Trophoblast cell (in vitro differentiated cells and primary cell): ENCODE results near the gene FAN1.

Experiments
- DNase-seq, 2 donors: peaks; one replicate each; pipeline ENCODE4 v3.0.0-alpha.2; 2016
- H2AFZ ChIP-seq: 2 replicates; pipeline ENCODE4 v1.6.1; 2013; ENCODE audit warnings: low read length, moderate library complexity, mild to moderate bottlenecking; ENCODE audit not compliant: insufficient read depth, poor library complexity
- H2AK5ac ChIP-seq: 2 replicates; pipeline ENCODE4 v1.6.1; 2013; ENCODE audit warnings: mild to moderate bottlenecking, low read length
- H2BK120ac ChIP-seq: 2 replicates; pipeline ENCODE4 v1.6.1; 2013; ENCODE audit warnings: low read length, mild to moderate bottlenecking, moderate library complexity; ENCODE audit not compliant: insufficient read depth, poor library complexity
- H2BK12ac ChIP-seq: 2 replicates; pipeline ENCODE4 v1.6.1; 2013; ENCODE audit warnings: mild to moderate bottlenecking, low read length, moderate library complexity
- H2BK5ac ChIP-seq: 2 replicates; pipeline ENCODE4 v1.6.1; 2013; ENCODE audit warnings: low read length, low read depth, moderate library complexity, mild to moderate bottlenecking; ENCODE audit not compliant: poor library complexity
- H3K14ac ChIP-seq: 2 replicates; pipeline ENCODE4 v1.6.1; 2013; ENCODE audit warnings: mild to moderate bottlenecking, low read length
- H3K18ac ChIP-seq: 2 replicates; pipeline ENCODE4 v1.6.1; 2013; ENCODE audit warnings: mild to moderate bottlenecking, low read length
- H3K23ac ChIP-seq: 2 replicates; pipeline ENCODE4 v1.6.1; 2013; ENCODE audit warnings: low read length
- H3K27ac ChIP-seq: 2 replicates; pipeline ENCODE4 v1.5.1; 2013; ENCODE audit warnings: low read depth, mild to moderate bottlenecking, inconsistent platforms, low read length, moderate library complexity
- H3K27me3 ChIP-seq: 2 replicates; pipeline ENCODE4 v1.6.1; 2013; ENCODE audit warnings: inconsistent platforms, mild to moderate bottlenecking, low read length, moderate library complexity; ENCODE audit not compliant: insufficient read depth
- H3K36me3 ChIP-seq, 2 experiments: 1 replicate in 1 of 2; 2 replicates in 1 of 2; pipeline ENCODE4 v1.6.1; 2013; ENCODE audit warnings: low read length in 2 of 2, mild to moderate bottlenecking in 2 of 2, moderate library complexity in 1 of 2; ENCODE audit not compliant: insufficient read depth in 2 of 2, control insufficient read depth in 1 of 2
- H3K4ac ChIP-seq: 2 replicates; pipeline ENCODE4 v1.6.1; 2013; ENCODE audit warnings: low read depth, mild to moderate bottlenecking, low read length, moderate library complexity
- H3K4me1 ChIP-seq, 2 experiments: 1 replicate in 1 of 2; 2 replicates in 1 of 2; pipeline ENCODE4 v1.6.1; 2013; ENCODE audit warnings: low read length in 2 of 2, mild to moderate bottlenecking in 2 of 2, moderate library complexity in 1 of 2; ENCODE audit not compliant: insufficient read depth in 2 of 2, control insufficient read depth in 1 of 2
- H3K4me2 ChIP-seq: 2 replicates; pipeline ENCODE4 v1.6.1; 2013; ENCODE audit warnings: inconsistent platforms, mild to moderate bottlenecking, low read length, moderate library complexity
- H3K4me3 ChIP-seq: 2 replicates; pipeline ENCODE4 v1.5.1; 2013; ENCODE audit warnings: mild to moderate bottlenecking, low read depth, low read length, inconsistent platforms
- H3K79me1 ChIP-seq: one replicate; pipeline ENCODE4 v1.6.1; 2013; ENCODE audit warnings: low read length
- H3K79me2 ChIP-seq: 2 replicates; pipeline ENCODE4 v1.6.1; 2013; ENCODE audit warnings: low read length, mild to moderate bottlenecking; ENCODE audit not compliant: control insufficient read depth, insufficient read depth, poor library complexity
- H3K9ac ChIP-seq: 2 replicates; pipeline ENCODE4 v1.6.1; 2013; ENCODE audit warnings: mild to moderate bottlenecking, low read length
- H3K9me3 ChIP-seq: 2 replicates; pipeline ENCODE4 v1.6.1; 2013; ENCODE audit warnings: low read depth, mild to moderate bottlenecking, control low read depth, inconsistent platforms, low read length; ENCODE audit not compliant: insufficient read depth
- H4K12ac ChIP-seq: 2 replicates; pipeline ENCODE4 v1.6.1; 2013; ENCODE audit warnings: low read depth, mild to moderate bottlenecking, low read length, moderate library complexity
- H4K8ac ChIP-seq: 2 replicates; pipeline ENCODE4 v1.6.1; 2013; ENCODE audit warnings: low read depth, mild to moderate bottlenecking, low read length, moderate library complexity
- H4K91ac ChIP-seq: one replicate; pipeline ENCODE4 v1.6.1; 2013; ENCODE audit warnings: low read depth, mild to moderate bottlenecking, low read length, moderate library complexity
- WGBS: extraction: QIAGEN DNeasy Blood & Tissue Kit; methylation state at CpG from one replicate; pipeline ENCODE4 v1.1.7; 2013; ENCODE audit warnings: missing lambda C conversion rate; ENCODE audit not compliant: insufficient read length, insufficient coverage; ENCODE audit errors: extremely low coverage; 5-methylcytosine and 5-hydroxymethylcytosine counted together

The FAN1 gene

GRCh38 chr15:30929982-30930381 lies 26.3 kb downstream of the FAN1 start:
- no peak overlapping the region for H2BK5ac ChIP-seq
- no peak overlapping the region for H2BK120ac ChIP-seq
- no peaks in the 10 kb centered on the region for H3K79me2 ChIP-seq
- H3K14ac ChIP-seq = no peak overlapping the region
- DNase-seq = no peak
- H2AK5ac ChIP-seq = no peak overlapping the region
- H3K18ac ChIP-seq = no peak overlapping the region
- H3K23ac ChIP-seq = no peak overlapping the region
- H3K4ac ChIP-seq = no peak overlapping the region
- no peak overlapping the region for H3K9ac ChIP-seq
- H3K4me3 ChIP-seq = no peak overlapping the region
- no peak overlapping the region for H3K27ac ChIP-seq
- H3K36me3 ChIP-seq = peaks cover 42 to 47% of the 10 kb centered on the region in 2 experiments
- H2AFZ ChIP-seq = no peak overlapping the region
- WGBS = no CpG with 5 or more reads among the region's 4 CpGs
- no peak overlapping the region for H4K12ac ChIP-seq
- H3K27me3 ChIP-seq = no peaks in the 10 kb centered on the region
- no peak overlapping the region for H4K8ac ChIP-seq
- no peak overlapping the region for H4K91ac ChIP-seq
- no peak overlapping the region for H3K4me2 ChIP-seq
- no peaks in the 10 kb centered on the region for H3K9me3 ChIP-seq
- H3K4me1 ChIP-seq = no peaks in the 10 kb centered on the region
- H3K79me1 ChIP-seq = no peaks in the 10 kb centered on the region
- no peak overlapping the region for H2BK12ac ChIP-seq

GRCh38 chr15:30930422-30930821 lies 26.7 kb downstream of the FAN1 start:
- H3K23ac ChIP-seq = no peak overlapping the region
- no peak overlapping the region for H3K4me2 ChIP-seq
- WGBS = no CpG with 5 or more reads among the region's 8 CpGs

GRCh38 chr15:30933293-30933692 lies 29.6 kb downstream of the FAN1 start:
- Histone ChIP-seq H2BK120ac (no peak overlapping the region), H2AFZ (no peak overlapping the region), H3K4me1 (no peaks in the 10 kb centered on the region), H2BK12ac (no peak overlapping the region), H3K79me2 (no peaks in the 10 kb centered on the region), H2BK5ac (no peak overlapping the region), H3K4me2 (no peak overlapping the region), H3K23ac (no peak overlapping the region), H3K9ac (no peak overlapping the region), H2AK5ac (no peak overlapping the region), H3K9me3 (no peaks in the 10 kb centered on the region), H3K27ac (no peak overlapping the region), H3K4ac (no peak overlapping the region), H3K36me3 (peaks cover 24 to 27% of the 10 kb centered on the region in 2 experiments), H3K18ac (no peak overlapping the region), H3K4me3 (no peak overlapping the region), H4K91ac (no peak overlapping the region), H4K12ac (no peak overlapping the region), H3K27me3 (no peaks in the 10 kb centered on the region), H4K8ac (no peak overlapping the region), H3K79me1 (no peaks in the 10 kb centered on the region), H3K14ac (no peak overlapping the region)
- DNase-seq = no peak

More at GRCh38 chr15:30930422-30930821, 26.7 kb downstream of the FAN1 start:
- no peaks in the 10 kb centered on the region for H3K79me1 ChIP-seq
- no peak overlapping the region for H3K4ac ChIP-seq
- H4K12ac ChIP-seq = no peak overlapping the region
- H3K9ac ChIP-seq = no peak overlapping the region
- no peak overlapping the region for H2BK5ac ChIP-seq
- H3K4me1 ChIP-seq = no peaks in the 10 kb centered on the region
- H2AFZ ChIP-seq = no peak overlapping the region
- no peaks in the 10 kb centered on the region for H3K27me3 ChIP-seq
- H3K27ac ChIP-seq = no peak overlapping the region
- no peak for DNase-seq
- H2BK120ac ChIP-seq = no peak overlapping the region
- H2AK5ac ChIP-seq = no peak overlapping the region
- H2BK12ac ChIP-seq = no peak overlapping the region
- no peak overlapping the region for H4K91ac ChIP-seq
- H3K36me3 ChIP-seq = peaks cover 38 to 44% of the 10 kb centered on the region in 2 experiments
- H3K4me3 ChIP-seq = no peak overlapping the region
- H3K18ac ChIP-seq = no peak overlapping the region
- H3K14ac ChIP-seq = no peak overlapping the region
- no peak overlapping the region for H4K8ac ChIP-seq
- no peaks in the 10 kb centered on the region for H3K9me3 ChIP-seq
- no peaks in the 10 kb centered on the region for H3K79me2 ChIP-seq

GRCh38 chr15:30939161-30939560 lies 35.4 kb downstream of the FAN1 start:
- H3K4me2 ChIP-seq = no peak overlapping the region
- H2AK5ac ChIP-seq = no peak overlapping the region
- no peaks in the 10 kb centered on the region for H3K79me1 ChIP-seq
- H3K4me3 ChIP-seq = no peak overlapping the region
- H2BK5ac ChIP-seq = no peak overlapping the region
- no peak overlapping the region for H4K12ac ChIP-seq
- H4K91ac ChIP-seq = no peak overlapping the region
- no peak overlapping the region for H3K14ac ChIP-seq
- no peaks in the 10 kb centered on the region for H3K27me3 ChIP-seq
- H3K18ac ChIP-seq = no peak overlapping the region
- no peak overlapping the region for H3K9ac ChIP-seq
- no peak overlapping the region for H3K23ac ChIP-seq
- no peak overlapping the region for H3K27ac ChIP-seq
- peaks cover 28 to 49% of the 10 kb centered on the region in 2 experiments for H3K36me3 ChIP-seq
- no peak for DNase-seq
- no peak overlapping the region for H4K8ac ChIP-seq
- H2AFZ ChIP-seq = no peak overlapping the region
- H3K9me3 ChIP-seq = no peaks in the 10 kb centered on the region
- WGBS = no CpG with 5 or more reads among the region's 7 CpGs
- H2BK12ac ChIP-seq = no peak overlapping the region
- H3K4ac ChIP-seq = no peak overlapping the region
- no peaks in the 10 kb centered on the region for H3K4me1 ChIP-seq
- H2BK120ac ChIP-seq = no peak overlapping the region
- no peaks in the 10 kb centered on the region for H3K79me2 ChIP-seq
